Hindlimb muscle (tissue), 1 donor: Measurements from ENCODE around the gene LIME1. TPM values are rescaled to one million over a fixed set of nuclear protein-coding genes. Genes with fewer than 3 reads are reported as not detected.

Experiments used
- DNase-seq: peaks from one replicate; pipeline ENCODE4 v3.0.0-alpha.2; 2013
- polyA plus RNA-seq: library from polyadenylated mRNA; unstranded; fragments of 120-200 nt; gene quantifications from one replicate; pipeline ENCODE4 v1.2.1, GENCODE V29; 2013; ENCODE audit not compliant: insufficient read length

LIME1 gene
- 6.2 TPM for polyA plus RNA-seq

- DNase-seq: no peak
Observed at GRCh38 chr20:63735859-63736718, at the start of gene LIME1. LIME1 (plus strand) TSS chr20:63736664; CDS start chr20:63737550, 886 bp downstream.

- DNase-seq: no peak
Observed at GRCh38 chr20:63687419-63688178, 48.9 kb upstream of the LIME1 start.

GRCh38 chr20:63688228-63689045, 48.0 kb upstream of the LIME1 start:
- no peak for DNase-seq

GRCh38 chr20:63689046-63690002, 47.1 kb upstream of the LIME1 start:
- DNase-seq: no peak

- DNase-seq: no peak
Observed at GRCh38 chr20:63690003-63690897, 46.2 kb upstream of the LIME1 start.

GRCh38 chr20:63690898-63691710, 45.4 kb upstream of the LIME1 start:
- DNase-seq: no peak

- no peak for DNase-seq
Observed at GRCh38 chr20:63691711-63692435, 44.6 kb upstream of the LIME1 start.

GRCh38 chr20:63692436-63693082, 43.9 kb upstream of the LIME1 start:
- DNase-seq: no peak

GRCh38 chr20:63693083-63693732, 43.3 kb upstream of the LIME1 start:
- DNase-seq: no peak

- DNase-seq: no peak
Observed at GRCh38 chr20:63693733-63694583, 42.5 kb upstream of the LIME1 start.

GRCh38 chr20:63694584-63695423, 41.7 kb upstream of the LIME1 start:
- no peak for DNase-seq

GRCh38 chr20:63695424-63696305, 40.8 kb upstream of the LIME1 start:
- DNase-seq: no peak

GRCh38 chr20:63696306-63696627, 40.2 kb upstream of the LIME1 start:
- DNase-seq: no peak

GRCh38 chr20:63696628-63697356, 39.7 kb upstream of the LIME1 start, which contains the start of gene TNFRSF6B:
TNFRSF6B (plus strand) TSS chr20:63696652; CDS start chr20:63696768, 116 bp downstream.
- no peak for DNase-seq
